ENCODE results near the gene LIG3.
"Not testable (repeated sequence)": the region's sequence is repeated elsewhere in the genome, so short reads cannot be mapped to it uniquely, and the experiment has no call there.

LIG3 gene

GRCh38 chr17:35045458-35045979 lies 65.2 kb downstream of the LIG3 start:
- not testable (repeated sequence) for DNase-seq

- DNase-seq, result no peak
Observed at GRCh38 chr17:35046245-35046644, 65.9 kb downstream of the LIG3 start.

DNA sequence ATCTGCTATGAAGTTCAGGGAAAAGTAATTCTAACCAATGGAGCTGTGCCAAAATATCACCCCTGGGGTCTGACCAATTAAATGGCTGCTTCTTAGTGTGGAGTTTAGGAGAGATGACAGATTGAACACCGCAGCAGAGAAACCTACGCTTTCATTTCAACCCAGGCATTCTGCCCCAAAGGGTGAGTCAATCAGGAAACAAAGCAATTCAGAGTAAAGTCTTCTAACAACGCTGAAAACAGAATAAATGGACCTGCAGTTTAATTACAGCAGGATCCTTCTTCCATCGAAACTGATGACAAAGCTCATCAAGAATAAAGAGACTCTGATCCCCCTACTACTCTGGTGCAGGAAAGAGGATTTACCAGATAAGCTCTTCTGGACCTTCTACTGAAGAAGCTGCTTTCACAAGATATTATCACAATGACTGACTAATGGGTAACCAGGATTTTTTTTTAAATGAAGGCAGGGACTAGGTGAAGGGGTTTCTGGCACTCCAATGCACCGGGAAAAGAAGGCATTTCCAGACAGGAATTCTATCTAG lies 66.5 kb downstream of the LIG3 start:
- peak; percentile 44 for DNase-seq

DNA sequence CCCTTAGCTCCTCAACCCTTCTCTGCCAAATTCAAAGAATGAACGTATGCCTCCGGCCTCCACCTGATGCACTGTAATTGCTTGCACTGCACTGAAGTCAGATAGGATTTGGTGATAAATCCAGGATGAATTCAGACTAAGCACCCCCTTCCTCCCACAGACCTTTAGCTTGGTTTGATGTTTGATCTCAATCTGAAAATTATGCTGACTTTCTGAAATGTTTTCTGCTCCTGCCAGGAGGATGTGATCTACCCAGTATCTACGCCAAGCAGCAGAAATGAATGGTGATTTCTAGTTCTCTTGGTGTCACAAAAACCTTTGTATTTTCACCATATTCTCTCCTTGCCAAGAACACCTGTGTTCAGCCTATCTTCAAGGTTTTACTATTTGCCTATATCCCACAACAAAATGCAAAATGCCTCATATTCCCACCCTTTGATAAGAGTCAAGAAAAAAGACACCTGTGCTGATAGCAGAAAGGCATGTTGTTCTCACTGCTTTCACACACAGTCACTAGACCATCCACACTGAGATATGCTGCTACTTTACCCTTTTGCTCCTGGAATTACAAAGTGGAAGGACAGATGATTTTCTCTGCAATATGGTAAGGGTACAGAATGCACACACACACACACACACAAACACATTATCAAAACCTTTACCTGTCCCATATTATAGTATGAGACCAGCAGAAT lies 68.5 kb downstream of the LIG3 start:
- DNase-seq, result no peak

DNA sequence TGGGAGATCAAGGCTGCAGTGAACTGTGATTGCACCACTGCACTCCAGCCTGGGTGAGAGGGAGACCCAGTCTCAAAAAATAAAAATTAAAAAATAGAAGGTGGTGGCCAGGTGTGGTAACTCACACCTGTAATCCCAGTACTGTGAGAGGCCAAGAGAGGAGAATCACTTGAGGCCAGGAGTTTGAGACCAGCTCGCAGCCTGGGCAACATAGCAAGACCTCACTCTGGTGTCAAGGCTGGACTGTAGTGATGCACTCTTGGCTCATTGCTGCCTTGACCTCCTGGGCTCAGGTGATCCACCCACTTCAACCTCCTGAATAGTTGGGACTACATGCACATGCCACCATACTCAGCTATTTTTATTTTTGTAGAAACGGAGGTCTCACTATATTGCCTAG lies 69.9 kb downstream of the LIG3 start:
- DNase-seq, result no peak

GRCh38 chr17:35051183-35051578 lies 70.9 kb downstream of the LIG3 start:
- DNase-seq, result peak; percentile 81

DNA sequence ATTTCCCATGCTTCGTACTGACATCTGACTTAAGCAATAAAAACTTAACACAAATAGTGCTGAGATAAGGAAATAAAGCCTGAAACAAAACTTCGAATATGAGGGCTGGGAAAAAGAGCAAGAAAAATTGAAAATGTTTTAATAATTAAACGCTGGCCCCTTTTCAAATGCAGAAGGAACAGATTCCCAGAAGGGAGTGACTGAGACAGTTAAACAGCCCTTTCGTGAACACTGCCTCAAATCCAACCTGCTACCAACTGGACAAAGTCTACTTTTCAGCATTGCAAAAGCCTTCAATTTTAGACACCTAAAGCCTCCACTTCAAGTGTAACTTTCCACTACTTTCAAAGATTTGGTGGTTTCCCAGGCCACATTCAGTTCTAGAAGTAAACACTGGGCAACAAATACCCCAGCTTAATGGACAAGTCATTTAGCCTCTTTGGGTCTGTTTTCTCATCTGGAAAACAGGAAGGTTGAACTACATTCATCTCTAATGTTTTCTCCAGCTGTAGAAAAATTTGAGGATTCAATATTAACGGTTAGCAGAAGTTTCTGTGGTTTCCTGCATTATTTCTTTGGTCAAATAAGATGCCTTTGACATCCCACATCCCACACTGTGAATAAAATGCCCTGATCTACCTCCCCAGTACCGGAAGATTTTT lies 71.4 kb downstream of the LIG3 start:
- peak; percentile 28 for DNase-seq

- DNase-seq, result peak; percentile 81
Observed at GRCh38 chr17:35052241-35052610, 71.9 kb downstream of the LIG3 start.

DNA sequence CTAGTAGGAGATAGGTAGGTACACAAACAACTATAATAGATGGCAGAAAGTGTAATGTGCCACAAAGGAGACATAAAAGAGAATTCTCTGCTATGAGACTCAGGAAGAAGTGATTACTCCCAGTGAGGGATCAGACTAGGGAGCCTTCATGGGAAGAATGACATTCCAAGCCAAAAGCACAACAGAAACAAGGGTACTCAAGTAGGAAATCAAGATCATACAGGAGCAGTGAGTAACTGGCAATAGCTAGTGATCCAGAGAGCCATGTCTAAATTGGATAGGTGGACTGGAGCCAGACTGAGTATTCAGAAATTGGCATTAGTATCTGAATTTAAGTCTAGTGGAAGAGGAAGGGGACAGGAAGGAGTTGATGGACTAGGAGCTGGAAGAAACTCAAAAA lies 72.5 kb downstream of the LIG3 start:
- no peak for DNase-seq

- DNase-seq, result no peak
Observed at GRCh38 chr17:35053204-35053603, 72.9 kb downstream of the LIG3 start.

DNA sequence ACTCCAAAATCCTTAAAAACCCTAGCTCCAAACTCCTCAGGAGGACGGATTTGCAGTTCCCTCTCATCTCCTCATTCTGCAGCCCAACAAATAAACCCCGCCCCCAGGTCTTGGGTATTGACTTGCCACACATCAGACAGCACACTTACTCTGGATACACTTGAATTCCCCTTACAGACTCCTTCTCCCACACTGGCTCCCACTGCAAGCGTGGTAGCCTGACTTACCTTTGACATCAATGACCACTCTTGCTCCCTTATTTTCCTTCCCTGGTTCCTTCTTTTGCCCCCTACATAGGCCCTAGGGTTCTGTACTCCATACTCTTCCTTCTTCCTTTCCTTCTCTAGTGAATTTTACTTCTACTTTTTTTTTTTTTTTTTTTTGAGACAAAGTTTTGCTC lies 75.7 kb downstream of the LIG3 start:
- DNase-seq, result peak; percentile 67

DNA sequence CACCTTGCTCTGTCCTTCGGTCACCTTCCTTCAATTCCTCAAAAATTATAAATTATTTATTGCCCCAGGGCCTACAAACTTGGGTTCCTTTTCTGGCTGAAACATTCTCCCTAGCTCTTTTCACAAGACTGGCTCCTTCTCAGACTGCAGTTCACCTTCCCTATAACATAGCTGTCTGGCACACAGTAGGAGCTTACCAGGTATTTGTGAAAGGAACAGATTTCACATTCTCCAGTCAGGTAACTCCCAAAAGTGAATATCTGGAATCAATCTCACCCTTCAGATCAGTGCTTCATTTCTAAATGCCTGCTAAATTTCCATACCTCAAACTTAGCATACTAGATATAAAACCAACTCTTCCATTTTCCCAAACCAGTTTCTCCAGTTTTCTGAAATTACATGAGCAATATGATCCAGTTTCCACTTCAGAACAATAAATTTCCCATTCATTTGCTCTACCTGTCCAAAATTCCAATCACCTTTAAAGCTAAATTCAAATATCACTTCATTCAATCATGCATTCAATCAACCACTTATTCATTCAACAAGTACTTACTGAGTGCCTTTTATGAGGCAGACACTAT lies 77.1 kb downstream of the LIG3 start:
- no peak for DNase-seq
